ENCODE results near the gene ANKMY1. TPM values are rescaled to one million over a fixed set of nuclear protein-coding genes. Genes with fewer than 3 reads are reported as not detected.

Gene ANKMY1
- total RNA-seq, result 5.7 and 7.4 TPM in 2 replicates

GRCh38 chr2:240557808-240558207 lies at the start of gene ANKMY1:
TSS of gene ANKMY1 (minus strand) at chr2:240557988. CDS start at chr2:240557335, 653 bp downstream.

GRCh38 chr2:240586198-240586918 lies 28.6 kb upstream of the ANKMY1 start, which contains the start of gene CAPN10:
TSS of gene CAPN10 (plus strand) at chr2:240586734. CDS start at chr2:240586912, 178 bp downstream.

GRCh38 chr2:240567872-240568677 lies 10.3 kb upstream of the ANKMY1 start, which contains the start of gene RNPEPL1:
TSS of gene RNPEPL1 (plus strand) at chr2:240568484. CDS start at chr2:240568587, 103 bp downstream.

GRCh38 chr2:240560084-240560479 lies 2.3 kb upstream of the ANKMY1 start, which contains the start of gene DUSP28:
TSS of gene DUSP28 (plus strand) at chr2:240560357. CDS start at chr2:240560685, 328 bp downstream.

GRCh38 chr2:240435457-240435947 lies 122.3 kb downstream of the ANKMY1 start, which contains the start of gene GPC1:
TSS of gene GPC1 (plus strand) at chr2:240435663. CDS start at chr2:240435919, 256 bp downstream.

Other genes starting within 250 kb of the ANKMY1 start
- gene GPC1, start 122.3 kb downstream of the ANKMY1 start, total RNA-seq, result 86.0 and 158 TPM in 2 replicates
- 2.4 and 6.6 TPM in 2 replicates for gene DUSP28, start 2.4 kb upstream of the ANKMY1 start, total RNA-seq
- gene RNPEPL1, start 10.5 kb upstream of the ANKMY1 start, total RNA-seq, result 94.2 and 168 TPM in 2 replicates
- gene CAPN10, start 28.7 kb upstream of the ANKMY1 start, total RNA-seq, result 29.0 and 29.8 TPM in 2 replicates
- gene GPR35, start 67.5 kb upstream of the ANKMY1 start, total RNA-seq, result 0.25 and 0.33 TPM in 2 replicates
- gene AQP12B, start 124.9 kb upstream of the ANKMY1 start, total RNA-seq, result not detected in 2 replicates
- gene AQP12A, start 133.9 kb upstream of the ANKMY1 start, total RNA-seq, result not detected in 2 replicates

Measured in mesangial cell (primary cell).